RWPE2 (cell line): ENCODE measurements around the gene SCNN1B.

Source experiments
- ATAC-seq: fragments of 200-7000 bp; cut with Tn5 transposase; 3 replicates; pipeline ENCODE4 v1.9.1; 2021; ENCODE audit warnings: low read depth
- DNase-seq: peaks from one replicate; pipeline ENCODE4 v3.0.0-alpha.2; 2020; ENCODE audit warnings: low spot score
- H3K27ac ChIP-seq: fragments of 450-650 bp; 2 replicates; pipeline ENCODE4 v1.5.1; 2017; ENCODE audit warnings: mild to moderate bottlenecking; ENCODE audit not compliant: poor library complexity, severe bottlenecking
- H3K27me3 ChIP-seq: fragments of 250-450 bp; sonication (Bioruptor Pico); 2 replicates; pipeline ENCODE4 v1.5.1; 2021; ENCODE audit warnings: mild to moderate bottlenecking, moderate library complexity; ENCODE audit not compliant: insufficient read depth, poor library complexity, severe bottlenecking
- H3K36me3 ChIP-seq: fragments of 250-450 bp; sonication (Bioruptor Pico); 2 replicates; pipeline ENCODE4 v1.5.1; 2020; ENCODE audit warnings: low read depth, mild to moderate bottlenecking, moderate library complexity
- H3K4me1 ChIP-seq: fragments of 250-450 bp; sonication (Bioruptor Pico); 2 replicates; pipeline ENCODE4 v1.5.1; 2021; ENCODE audit warnings: mild to moderate bottlenecking, moderate library complexity; ENCODE audit not compliant: insufficient read depth, poor library complexity, severe bottlenecking
- H3K4me3 ChIP-seq: fragments of 250-450 bp; sonication (Bioruptor Pico); 2 replicates; pipeline ENCODE4 v1.5.1; 2021; ENCODE audit warnings: mild to moderate bottlenecking, moderate library complexity; ENCODE audit not compliant: severe bottlenecking
- H3K9me3 ChIP-seq: fragments of 250-450 bp; sonication (Bioruptor Pico); 2 replicates; pipeline ENCODE4 v1.5.1; 2021; ENCODE audit warnings: mild to moderate bottlenecking, moderate library complexity; ENCODE audit not compliant: severe bottlenecking
- TF ChIP-seq, protein P1 (sequence below): fragments of 450-650 bp; IDR thresholded peaks from one replicate; pipeline ENCODE4 v1.5.1; 2017; ENCODE audit warnings: mild to moderate bottlenecking, moderate library complexity; ENCODE audit not compliant: poor library complexity, severe bottlenecking

The SCNN1B gene

GRCh38 chr16:23310217-23310616, 8.1 kb downstream of the SCNN1B start:
- no peak for ATAC-seq
- Histone ChIP-seq H3K27ac (no peak overlapping the region), H3K36me3 (no peaks in the 10 kb centered on the region), H3K4me1 (no peaks in the 10 kb centered on the region), H3K9me3 (no peaks in the 10 kb centered on the region), H3K4me3 (no peak overlapping the region), H3K27me3 (no peaks in the 10 kb centered on the region)
- TF ChIP-seq, protein P1, sequence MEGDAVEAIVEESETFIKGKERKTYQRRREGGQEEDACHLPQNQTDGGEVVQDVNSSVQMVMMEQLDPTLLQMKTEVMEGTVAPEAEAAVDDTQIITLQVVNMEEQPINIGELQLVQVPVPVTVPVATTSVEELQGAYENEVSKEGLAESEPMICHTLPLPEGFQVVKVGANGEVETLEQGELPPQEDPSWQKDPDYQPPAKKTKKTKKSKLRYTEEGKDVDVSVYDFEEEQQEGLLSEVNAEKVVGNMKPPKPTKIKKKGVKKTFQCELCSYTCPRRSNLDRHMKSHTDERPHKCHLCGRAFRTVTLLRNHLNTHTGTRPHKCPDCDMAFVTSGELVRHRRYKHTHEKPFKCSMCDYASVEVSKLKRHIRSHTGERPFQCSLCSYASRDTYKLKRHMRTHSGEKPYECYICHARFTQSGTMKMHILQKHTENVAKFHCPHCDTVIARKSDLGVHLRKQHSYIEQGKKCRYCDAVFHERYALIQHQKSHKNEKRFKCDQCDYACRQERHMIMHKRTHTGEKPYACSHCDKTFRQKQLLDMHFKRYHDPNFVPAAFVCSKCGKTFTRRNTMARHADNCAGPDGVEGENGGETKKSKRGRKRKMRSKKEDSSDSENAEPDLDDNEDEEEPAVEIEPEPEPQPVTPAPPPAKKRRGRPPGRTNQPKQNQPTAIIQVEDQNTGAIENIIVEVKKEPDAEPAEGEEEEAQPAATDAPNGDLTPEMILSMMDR = no peak
- DNase-seq = no peak

DNA sequence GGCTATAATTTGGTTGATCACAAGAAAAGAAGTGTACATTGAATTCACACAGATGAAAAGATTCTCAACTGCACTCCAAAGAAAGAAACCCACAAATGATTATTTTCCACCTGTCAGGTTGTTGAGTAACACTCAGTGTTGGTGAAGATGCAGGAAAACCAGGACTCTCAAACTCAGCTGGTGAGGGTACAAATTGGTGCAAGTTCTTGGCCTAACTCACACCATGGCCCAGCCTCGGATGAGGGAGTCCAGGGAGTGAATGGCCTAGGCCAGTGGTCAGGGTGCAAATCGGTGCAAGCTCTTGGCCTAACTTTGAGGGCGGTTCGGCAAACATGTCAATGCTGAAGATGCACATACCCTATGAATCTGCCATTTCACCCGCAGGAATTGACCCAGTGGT, 8.6 kb downstream of the SCNN1B start:
- H3K27me3 ChIP-seq = no peaks in the 10 kb centered on the region
- TF ChIP-seq, protein P1 = no peak
- DNase-seq (no peak), ATAC-seq (no peak)
- H3K4me1 ChIP-seq = no peaks in the 10 kb centered on the region
- no peak overlapping the region for H3K4me3 ChIP-seq
- no peaks in the 10 kb centered on the region for H3K9me3 ChIP-seq
- no peaks in the 10 kb centered on the region for H3K36me3 ChIP-seq
- H3K27ac ChIP-seq = no peak overlapping the region

GRCh38 chr16:23316232-23316631, 14.1 kb downstream of the SCNN1B start:
- Histone ChIP-seq H3K4me1 (no peaks in the 10 kb centered on the region), H3K4me3 (no peak overlapping the region), H3K36me3 (no peaks in the 10 kb centered on the region), H3K27ac (no peak overlapping the region), H3K9me3 (no peaks in the 10 kb centered on the region), H3K27me3 (no peaks in the 10 kb centered on the region)
- TF ChIP-seq, protein P1 = no peak
- ATAC-seq (no peak), DNase-seq (no peak)

GRCh38 chr16:23316634-23317265, 14.6 kb downstream of the SCNN1B start:
- H3K27me3 ChIP-seq = no peaks in the 10 kb centered on the region
- DNase-seq (no peak), ATAC-seq (no peak)
- no peaks in the 10 kb centered on the region for H3K36me3 ChIP-seq
- TF ChIP-seq, protein P1 = no peak
- no peaks in the 10 kb centered on the region for H3K9me3 ChIP-seq
- no peak overlapping the region for H3K4me3 ChIP-seq
- H3K27ac ChIP-seq = no peak overlapping the region
- H3K4me1 ChIP-seq = no peaks in the 10 kb centered on the region

DNA sequence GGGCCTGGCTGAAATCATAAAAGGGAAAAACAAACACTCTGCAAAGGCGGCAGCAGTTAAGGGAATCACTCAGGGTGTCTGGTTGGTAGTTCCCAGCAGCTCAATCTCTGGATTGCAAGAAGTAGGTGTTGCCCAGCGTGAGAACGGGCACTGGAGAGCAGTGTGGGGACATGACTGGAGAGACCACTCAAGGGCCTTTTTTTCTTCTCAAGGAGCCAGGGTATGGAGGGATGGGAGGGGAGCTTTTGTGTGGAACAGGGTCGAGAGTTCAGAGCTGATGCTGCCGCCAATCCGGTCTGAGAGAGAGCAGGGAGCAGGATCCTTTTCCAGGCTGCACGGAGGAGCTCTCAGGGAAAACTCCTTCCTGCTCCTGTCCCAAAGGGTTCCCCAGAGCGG, 15.2 kb downstream of the SCNN1B start:
- H3K4me3 ChIP-seq = no peak overlapping the region
- no peaks in the 10 kb centered on the region for H3K9me3 ChIP-seq
- H3K27me3 ChIP-seq = no peaks in the 10 kb centered on the region
- no peaks in the 10 kb centered on the region for H3K36me3 ChIP-seq
- H3K27ac ChIP-seq = no peak overlapping the region
- H3K4me1 ChIP-seq = no peaks in the 10 kb centered on the region
- no peak for ATAC-seq
- no peak for DNase-seq
- TF ChIP-seq, protein P1 = no peak
